SU-DHL-6 (cell line): ENCODE results near the gene TBCA.
"Not testable (repeated sequence)": the region's sequence is repeated elsewhere in the genome, so short reads cannot be mapped to it uniquely, and the experiment has no call there.

ENCODE experiments used
- H2AFZ ChIP-seq: fragments of 200-600 bp; sonication (generic); 2 replicates; pipeline ENCODE4 v1.6.1; 2014; ENCODE audit warnings: low read depth, mild to moderate bottlenecking, moderate library complexity, mixed read lengths, antibody characterized with exemption, low read length; ENCODE audit not compliant: severe bottlenecking
- H3F3A ChIP-seq: fragments of 200-600 bp; shearing (Covaris generic); 2 replicates; pipeline ENCODE4 v1.6.0; 2016; ENCODE audit warnings: antibody characterized with exemption, mild to moderate bottlenecking; ENCODE audit not compliant: insufficient read depth
- H3K27ac ChIP-seq: fragments of 200-600 bp; sonication (generic); 2 replicates; pipeline ENCODE4 v1.5.1; 2016; ENCODE audit warnings: low read depth, mild to moderate bottlenecking, low read length, moderate library complexity, mixed read lengths
- H3K27me3 ChIP-seq: fragments of 200-600 bp; sonication (generic), shearing (Covaris generic); 2 replicates; pipeline ENCODE4 v1.6.0; 2014; ENCODE audit warnings: mild to moderate bottlenecking, low read length
- H3K36me3 ChIP-seq: fragments of 200-600 bp; sonication (generic); 2 replicates; pipeline ENCODE4 v1.6.1; 2014; ENCODE audit warnings: mild to moderate bottlenecking, low read length, mixed read lengths
- H3K4me2 ChIP-seq: fragments of 300-600, 200-600 bp; shearing (Covaris generic), sonication (generic); 2 replicates; pipeline ENCODE4 v1.6.0; 2014; ENCODE audit warnings: low read length, low read depth, mild to moderate bottlenecking; ENCODE audit not compliant: poor library complexity, severe bottlenecking
- H3K4me3 ChIP-seq: fragments of 200-600 bp; sonication (generic); 2 replicates; pipeline ENCODE4 v1.5.1; 2014; ENCODE audit warnings: antibody characterized with exemption, low read length, mild to moderate bottlenecking, mixed read lengths; ENCODE audit not compliant: insufficient read depth, poor library complexity, severe bottlenecking
- H3K79me2 ChIP-seq: fragments of 200-600 bp; sonication (generic); 2 replicates; pipeline ENCODE4 v1.6.1; 2014; ENCODE audit warnings: mild to moderate bottlenecking, low read length, moderate library complexity; ENCODE audit not compliant: insufficient read depth
- H3K9ac ChIP-seq: fragments of 200-600 bp; sonication (generic); 2 replicates; pipeline ENCODE4 v1.7.0; 2014; ENCODE audit warnings: mild to moderate bottlenecking, low read length
- H3K9me2 ChIP-seq: fragments of 200-600 bp; sonication (generic); replicated peaks from 2 replicates; pipeline ENCODE4 v1.6.1; 2014; ENCODE audit warnings: low read length; ENCODE audit not compliant: insufficient read depth
- H3K9me3 ChIP-seq: fragments of 200-600 bp; sonication (generic); 2 replicates; pipeline ENCODE4 v1.6.1; 2014; ENCODE audit warnings: low read length, mixed read lengths; ENCODE audit not compliant: insufficient read depth
- H4K20me1 ChIP-seq: fragments of 200-600 bp; sonication (generic); 2 replicates; pipeline ENCODE4 v1.6.1; 2014; ENCODE audit warnings: low read depth, mild to moderate bottlenecking, antibody characterized with exemption, low read length, moderate library complexity, mixed read lengths
- CTCF ChIP-seq: fragments of 200-600 bp; sonication (generic); IDR thresholded peaks from one replicate; pipeline ENCODE4 v1.5.1; 2017; ENCODE audit warnings: antibody characterized with exemption, mild to moderate bottlenecking, low read length, moderate library complexity; ENCODE audit not compliant: insufficient read depth, poor library complexity, severe bottlenecking
- EZH2phosphoT487 ChIP-seq: fragments of 200-600 bp; sonication (generic), shearing (Covaris generic); conservative IDR thresholded peaks from 2 replicates; pipeline ENCODE4 v1.6.1; 2018; ENCODE audit warnings: mild to moderate bottlenecking, antibody characterized with exemption, low read length, moderate library complexity, mixed read lengths

Gene TBCA

GRCh38 chr5:77709340-77709739, 66.8 kb downstream of the TBCA start:
- H3K9ac ChIP-seq = no peak overlapping the region
- H3K9me2 ChIP-seq = no peaks in the 10 kb centered on the region
- TF ChIP-seq EZH2phosphoT487 (no peak), CTCF (no peak)
- H3K9me3 ChIP-seq = no peaks in the 10 kb centered on the region
- H3K4me3 ChIP-seq = no peak overlapping the region
- H3K27ac ChIP-seq = no peak overlapping the region
- peaks cover 26% of the 10 kb centered on the region for H3K36me3 ChIP-seq
- H3K27me3 ChIP-seq = no peaks in the 10 kb centered on the region
- no peaks in the 10 kb centered on the region for H3F3A ChIP-seq
- no peak overlapping the region for H3K4me2 ChIP-seq
- H4K20me1 ChIP-seq = peaks cover 14% of the 10 kb centered on the region; the same call in 1 of the 2 replicates
- H3K79me2 ChIP-seq = peaks cover 46% of the 10 kb centered on the region
- H2AFZ ChIP-seq = no peak overlapping the region

GRCh38 chr5:77707791-77708190, 68.3 kb downstream of the TBCA start:
- Histone ChIP-seq H2AFZ (no peak overlapping the region), H3K27me3 (no peaks in the 10 kb centered on the region), H3K27ac (no peak overlapping the region), H3F3A (peaks cover 3% of the 10 kb centered on the region; the same call in 1 of the 2 replicates), H3K4me3 (no peak overlapping the region), H3K9me3 (no peaks in the 10 kb centered on the region), H3K4me2 (no peak overlapping the region), H4K20me1 (peaks cover 9% of the 10 kb centered on the region; the same call in 1 of the 2 replicates), H3K9ac (no peak overlapping the region), H3K36me3 (peaks cover 32% of the 10 kb centered on the region), H3K79me2 (peaks cover 35% of the 10 kb centered on the region), H3K9me2 (no peaks in the 10 kb centered on the region)
- TF ChIP-seq CTCF = no peak
- TF ChIP-seq EZH2phosphoT487 = no peak

DNA sequence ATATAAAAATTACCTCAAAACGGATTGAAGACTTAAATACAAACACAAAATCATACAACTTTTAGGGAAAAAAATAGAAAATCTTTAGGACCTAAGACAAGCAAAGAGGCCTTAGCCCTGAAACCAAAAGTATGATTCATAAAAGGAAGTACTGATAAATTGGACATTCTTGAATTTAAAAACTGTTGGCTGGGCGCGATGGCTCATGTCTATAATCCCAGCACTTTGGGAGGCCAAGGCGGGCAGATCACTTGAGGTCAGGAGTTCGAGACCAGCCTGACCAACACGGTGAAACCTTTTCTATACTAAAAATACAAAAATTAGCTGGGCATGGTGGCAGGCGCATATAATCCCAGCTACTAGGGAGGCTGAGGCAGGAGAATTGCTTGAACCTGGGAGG, 76.6 kb downstream of the TBCA start:
- peaks cover 11% of the 10 kb centered on the region; the same call in 1 of the 2 replicates for H3F3A ChIP-seq
- H3K36me3 ChIP-seq = peaks cover 35% of the 10 kb centered on the region
- not testable (repeated sequence) for H3K9me3 ChIP-seq, H3K9me2 ChIP-seq, H3K4me3 ChIP-seq, H3K4me2 ChIP-seq, H3K27me3 ChIP-seq, H3K9ac ChIP-seq, H3K27ac ChIP-seq, H4K20me1 ChIP-seq, H2AFZ ChIP-seq
- H3K79me2 ChIP-seq = peaks cover 68% of the 10 kb centered on the region

- TF ChIP-seq CTCF (no peak), EZH2phosphoT487 (no peak)
- H3K9ac ChIP-seq = no peak overlapping the region
These were observed 77.2 kb downstream of the TBCA start for GRCh38 chr5:77698920-77699319.

More at GRCh38 chr5:77698920-77699319, 77.2 kb downstream of the TBCA start:
- Histone ChIP-seq H3K27me3 (no peaks in the 10 kb centered on the region), H3K4me3 (no peak overlapping the region), H3K27ac (no peak overlapping the region), H2AFZ (no peak overlapping the region), H3K4me2 (no peak overlapping the region), H3K79me2 (peaks cover 74% of the 10 kb centered on the region), H3K36me3 (peaks cover 32% of the 10 kb centered on the region), H3K9me2 (no peaks in the 10 kb centered on the region), H3K9me3 (no peaks in the 10 kb centered on the region), H3F3A (peaks cover 11% of the 10 kb centered on the region; the same call in 1 of the 2 replicates), H4K20me1 (peaks cover 9% of the 10 kb centered on the region)
